Activated CD4-positive, alpha-beta T cell treated with anti-CD3 and anti-CD28 coated beads, Interleukin-2, amount 10 ng/mL, durations not matched to agents 7 days and 5 days (primary cell): ENCODE data around the gene PRUNE1. TPM values are rescaled to one million over a fixed set of nuclear protein-coding genes. Genes with fewer than 3 reads are reported as not detected.

Experiments used
- CTCF ChIA-PET: fragments of 350-600 bp; sonication (Branson Sonifier 250); formaldehyde crosslinking; loops from one replicate; lab custom pipeline; 2021; ENCODE audit warnings: antibody characterized with exemption; lab: Charles Lee
- POLR2A ChIA-PET: fragments of 350-600 bp; sonication (Branson Sonifier 250); formaldehyde crosslinking; loops from one replicate; lab custom pipeline; 2021; ENCODE audit warnings: antibody characterized with exemption; lab: Charles Lee
- DNase-seq: peaks from one replicate; pipeline ENCODE4 v3.0.0-alpha.2; 2020
- H3K27ac Mint-ChIP-seq: one replicate; pipeline ENCODE4 v1.8.0; 2021; ENCODE audit warnings: mild to moderate bottlenecking, moderate library complexity, mixed read lengths
- H3K27me3 Mint-ChIP-seq: one replicate; pipeline ENCODE4 v1.8.0; 2021; ENCODE audit warnings: mixed read lengths
- H3K36me3 Mint-ChIP-seq: one replicate; pipeline ENCODE4 v1.8.0; 2021; ENCODE audit warnings: low read depth, mixed read lengths
- H3K4me1 Mint-ChIP-seq: one replicate; pipeline ENCODE4 v1.8.0; 2021; ENCODE audit warnings: mixed read lengths
- H3K4me3 Mint-ChIP-seq: one replicate; pipeline ENCODE4 v1.8.0; 2021; ENCODE audit warnings: mild to moderate bottlenecking, moderate library complexity, mixed read lengths
- H3K9me3 Mint-ChIP-seq: one replicate; pipeline ENCODE4 v1.8.0; 2021; ENCODE audit warnings: mixed read lengths
- total RNA-seq, 2 experiments: library from RNA; stranded (reverse); gene quantifications; one replicate each; pipeline ENCODE4 v1.2.3, GENCODE V29; 2021

PRUNE1 gene
- total RNA-seq, 2 experiments from 2014 or later, result 18.8 to 19.1 TPM

DNA sequence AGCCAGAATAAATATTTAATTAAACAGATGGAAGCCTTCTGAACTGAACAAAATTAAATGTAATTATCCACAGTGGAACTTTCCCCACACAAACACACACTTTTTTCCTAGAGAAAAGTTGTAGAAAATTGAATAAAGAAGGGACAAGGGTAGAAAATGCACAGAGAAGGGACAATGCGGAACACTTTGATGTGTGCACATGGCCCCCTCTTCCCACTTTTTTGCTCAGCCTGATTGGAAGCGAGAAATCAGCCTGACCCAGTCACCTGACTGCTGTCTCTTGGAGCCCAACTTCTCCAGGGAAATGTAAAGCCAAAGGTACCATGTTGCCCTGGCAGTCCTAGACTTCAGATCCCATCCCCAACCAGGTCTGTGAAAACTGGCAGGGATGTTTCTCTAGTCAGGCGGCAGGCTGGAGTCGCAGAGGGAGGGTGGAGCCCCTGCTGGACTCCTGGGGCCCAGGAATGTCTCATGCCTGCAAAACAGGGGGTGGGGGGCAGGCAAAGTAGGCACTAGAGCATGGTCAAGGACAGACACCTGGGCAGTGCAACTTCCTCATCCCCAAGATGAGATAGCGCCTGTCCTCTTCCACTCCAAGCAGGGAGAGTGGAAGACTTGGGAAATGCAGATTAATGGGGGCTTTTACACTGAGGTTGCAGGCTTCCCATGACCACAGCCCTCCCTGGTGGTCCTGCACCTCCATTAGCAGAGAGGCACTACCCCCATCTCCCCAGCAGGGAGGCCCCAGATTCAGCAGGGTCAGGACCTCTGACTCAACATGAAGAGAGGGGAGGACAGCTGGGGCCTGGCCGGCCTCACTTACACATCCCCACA is 36.4 kb upstream of the PRUNE1 start:
- peaks cover 52% of the 10 kb centered on the region for H3K4me1 Mint-ChIP-seq
- peak overlapping the region; percentile 86 for H3K4me3 Mint-ChIP-seq
- H3K27ac Mint-ChIP-seq, result peak overlapping the region; percentile 88
- ChIA-PET POLR2A (no interaction called here), CTCF (no interaction called here)
- H3K36me3 Mint-ChIP-seq, result peaks cover 35% of the 10 kb centered on the region
- no peaks in the 10 kb centered on the region for H3K27me3 Mint-ChIP-seq
- DNase-seq, result no peak
- H3K9me3 Mint-ChIP-seq, result no peaks in the 10 kb centered on the region

DNA sequence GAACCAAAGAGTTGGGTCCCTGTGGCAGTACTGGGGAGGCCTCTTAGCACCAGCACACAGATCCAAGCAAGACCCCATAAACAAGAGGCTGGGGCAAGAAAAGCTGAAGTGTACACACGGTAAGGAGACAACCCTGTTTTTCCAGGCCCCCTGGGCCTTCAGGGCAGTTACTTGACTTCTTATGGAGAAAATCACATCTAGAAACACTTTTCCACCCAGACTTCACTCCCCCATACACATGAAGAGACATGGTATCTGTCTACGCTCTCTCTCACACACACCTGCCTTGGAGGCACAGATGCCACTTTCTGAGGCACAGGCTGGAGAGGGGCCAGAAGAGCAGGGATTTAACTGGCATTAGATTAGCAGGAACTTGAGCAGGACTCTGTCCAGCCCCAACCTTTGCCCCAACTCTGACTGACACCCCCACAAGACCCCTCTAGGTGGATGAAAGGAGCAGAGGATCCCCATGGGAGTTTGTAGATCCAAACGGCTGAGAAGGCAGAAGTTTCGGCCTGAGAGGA is 35.8 kb upstream of the PRUNE1 start:
- peak overlapping the region; percentile 88 for H3K27ac Mint-ChIP-seq
- H3K36me3 Mint-ChIP-seq, result peaks cover 29% of the 10 kb centered on the region
- ChIA-PET CTCF (interaction anchor here (1.7 kb wide), 1 partner anchor 10 kb away, joined by 3 read pairs; the partner anchor contains the start of gene ANXA9), POLR2A (no interaction called here)
- H3K27me3 Mint-ChIP-seq, result no peaks in the 10 kb centered on the region
- H3K9me3 Mint-ChIP-seq, result no peaks in the 10 kb centered on the region
- H3K4me1 Mint-ChIP-seq, result peaks cover 59% of the 10 kb centered on the region
- no peak for DNase-seq
- H3K4me3 Mint-ChIP-seq, result peak overlapping the region; percentile 86

DNA sequence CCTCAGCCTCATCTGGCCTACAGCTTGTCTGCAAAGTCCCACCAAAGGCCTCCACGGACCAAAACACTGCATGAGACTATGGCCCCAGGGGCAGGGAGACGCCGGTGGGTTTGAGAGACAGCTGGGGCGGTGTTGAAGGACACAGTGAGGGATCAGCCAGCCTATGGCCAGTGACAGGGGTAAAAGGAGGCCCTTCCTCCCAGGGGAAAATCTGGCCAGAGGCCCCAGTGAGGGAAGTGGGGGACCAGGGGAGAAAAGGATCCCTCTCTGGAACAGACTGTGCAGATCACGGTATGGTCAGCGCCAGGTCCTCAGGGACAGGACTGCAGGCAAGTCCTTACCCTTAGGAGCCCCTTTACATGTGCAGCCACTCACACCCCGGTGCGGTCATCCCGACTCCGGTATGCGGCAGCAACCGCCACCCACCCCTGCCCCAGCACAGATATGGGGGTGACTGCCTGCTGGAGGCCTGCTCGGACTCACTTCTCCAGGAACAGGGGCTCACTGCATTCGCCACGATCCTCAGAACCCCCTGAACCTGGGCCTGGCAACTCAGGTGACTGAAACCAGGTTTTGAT is 34.9 kb upstream of the PRUNE1 start:
- H3K36me3 Mint-ChIP-seq, result peaks cover 21% of the 10 kb centered on the region
- ChIA-PET POLR2A (interaction anchor here (0.9 to 1.2 kb wide), 3 partner anchors 23 to 34 kb away, joined by 3 read pairs; partner anchors contain the start of gene MINDY1), CTCF (interaction anchor here (0.9 to 1.7 kb wide), 5 partner anchors 9 to 224 kb away, joined by 3 to 5 read pairs (median 3); partner anchors contain the start of gene ANXA9)
- H3K27me3 Mint-ChIP-seq, result no peaks in the 10 kb centered on the region
- H3K4me3 Mint-ChIP-seq, result peak overlapping the region; percentile 86
- H3K27ac Mint-ChIP-seq, result peak overlapping the region; percentile 88
- peaks cover 66% of the 10 kb centered on the region for H3K4me1 Mint-ChIP-seq
- no peak for DNase-seq
- no peaks in the 10 kb centered on the region for H3K9me3 Mint-ChIP-seq

DNA sequence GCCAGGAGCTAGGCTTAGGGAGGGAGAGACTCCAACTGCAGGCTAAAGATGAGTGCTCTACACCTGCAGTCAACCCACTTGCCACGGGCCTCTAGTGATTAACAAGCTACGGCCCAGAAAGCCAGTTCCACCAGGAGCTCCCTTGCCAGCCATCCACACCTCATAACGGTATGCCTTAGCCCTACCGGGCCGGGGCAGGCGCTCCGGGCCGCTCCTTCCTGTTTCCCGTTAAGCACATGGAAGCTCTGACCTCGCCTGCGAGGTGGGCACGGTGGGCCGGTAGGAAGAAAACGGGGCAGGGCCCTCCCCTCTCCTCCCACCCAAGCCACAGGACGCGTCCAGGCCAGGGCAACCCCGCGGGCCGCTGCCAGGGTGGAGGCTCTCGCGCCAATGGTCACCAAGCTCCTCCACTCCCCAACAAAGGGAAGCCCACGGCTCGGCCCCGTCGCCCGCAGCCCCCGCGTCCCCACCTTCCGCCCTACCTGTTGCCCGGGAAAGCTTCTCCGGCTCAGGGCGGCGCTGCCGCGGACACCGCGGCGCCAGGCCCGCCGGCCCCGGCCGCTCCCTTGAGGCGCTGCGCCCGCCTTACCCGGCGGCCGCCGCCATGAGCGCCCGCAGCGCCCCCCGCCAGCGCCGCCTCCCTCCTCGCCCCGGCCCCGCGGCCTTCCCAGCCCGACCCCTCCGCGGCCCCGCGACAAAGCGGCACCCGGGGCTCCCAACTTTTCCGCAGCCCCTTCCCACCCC is 34.2 kb upstream of the PRUNE1 start:
- Mint-ChIP-seq H3K4me1 (peaks cover 70% of the 10 kb centered on the region), H3K4me3 (peak overlapping the region; percentile 86), H3K36me3 (peaks cover 18% of the 10 kb centered on the region), H3K27ac (peak overlapping the region; percentile 88), H3K9me3 (no peaks in the 10 kb centered on the region), H3K27me3 (no peaks in the 10 kb centered on the region)
- ChIA-PET CTCF (interaction anchor here (0.6 to 1.7 kb wide), 7 partner anchors 8 to 787 kb away, joined by 3 to 5 read pairs (median 3); partner anchors contain the start of gene ANXA9), POLR2A (interaction anchor here (0.9 to 1.2 kb wide), 3 partner anchors 22 to 33 kb away, joined by 3 read pairs; partner anchors contain the start of gene MINDY1)
- DNase-seq, result peak; percentile 39

DNA sequence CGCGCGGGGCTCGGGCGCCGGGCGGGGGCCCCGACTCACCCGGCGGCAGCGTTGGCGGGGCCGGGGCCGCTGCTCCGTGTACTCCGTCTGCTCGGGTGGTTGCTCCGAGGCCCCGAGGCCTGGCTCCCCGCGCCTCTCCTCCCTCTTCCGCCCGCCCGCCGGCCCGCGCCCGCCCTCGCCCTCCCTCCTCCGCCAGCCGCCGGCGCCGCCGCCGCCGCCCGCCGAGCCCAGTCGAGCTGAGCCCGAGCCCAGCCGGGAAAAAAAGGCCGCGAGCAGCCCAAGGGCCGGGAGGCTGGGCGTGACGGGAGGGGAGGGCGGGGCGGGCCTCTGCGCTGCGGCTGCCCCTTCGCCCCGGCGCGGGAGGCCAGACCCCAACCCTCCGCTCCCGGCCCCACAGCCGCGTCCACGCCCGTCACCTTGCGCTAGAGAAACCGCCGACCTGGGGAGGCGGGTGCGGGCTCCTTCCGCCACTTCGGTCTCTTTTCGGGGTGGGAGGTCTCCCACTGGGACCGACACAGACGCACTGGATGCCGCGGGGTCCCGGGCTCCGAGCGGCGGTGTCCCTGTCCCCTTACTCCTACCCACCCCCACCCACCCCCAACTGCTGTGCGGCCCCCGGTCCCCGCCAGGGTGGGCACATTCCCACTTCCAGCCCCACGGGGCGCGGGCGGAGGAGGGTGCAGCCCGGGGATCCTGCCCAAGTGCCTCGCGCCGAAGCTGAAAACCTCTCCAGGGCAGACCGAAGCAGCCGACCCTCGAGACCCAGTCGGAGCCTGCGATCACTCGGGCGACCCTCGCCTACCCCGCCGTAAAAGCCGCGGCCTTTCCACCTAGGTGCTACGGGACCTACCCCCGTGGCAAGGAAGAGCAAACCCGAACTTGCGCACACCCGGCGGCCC is 33.4 kb upstream of the PRUNE1 start, which contains the start of gene CERS2:
Gene CERS2, minus strand, starts transcription at position 256 of the 899 bp plus-strand sequence. CDS start 5,745 bp downstream, outside the sequence.
- CTCF ChIA-PET, result interaction anchor here (1.3 to 2.3 kb wide), 3 partner anchors 10 to 31 kb away, joined by 3 to 6 read pairs (median 4); no protein-coding TSS in a partner anchor
- peak; percentile 77 for DNase-seq
- peaks cover 18% of the 10 kb centered on the region for H3K36me3 Mint-ChIP-seq
- H3K9me3 Mint-ChIP-seq, result no peaks in the 10 kb centered on the region
- peak within 1 kb of the TSS; percentile 86 for H3K4me3 Mint-ChIP-seq
- H3K27me3 Mint-ChIP-seq, result no peaks in the 10 kb centered on the region
- H3K4me1 Mint-ChIP-seq, result peaks cover 76% of the 10 kb centered on the region
- H3K27ac Mint-ChIP-seq, result peak within 1 kb of the TSS; percentile 88
- POLR2A ChIA-PET, result no interaction called here

DNA sequence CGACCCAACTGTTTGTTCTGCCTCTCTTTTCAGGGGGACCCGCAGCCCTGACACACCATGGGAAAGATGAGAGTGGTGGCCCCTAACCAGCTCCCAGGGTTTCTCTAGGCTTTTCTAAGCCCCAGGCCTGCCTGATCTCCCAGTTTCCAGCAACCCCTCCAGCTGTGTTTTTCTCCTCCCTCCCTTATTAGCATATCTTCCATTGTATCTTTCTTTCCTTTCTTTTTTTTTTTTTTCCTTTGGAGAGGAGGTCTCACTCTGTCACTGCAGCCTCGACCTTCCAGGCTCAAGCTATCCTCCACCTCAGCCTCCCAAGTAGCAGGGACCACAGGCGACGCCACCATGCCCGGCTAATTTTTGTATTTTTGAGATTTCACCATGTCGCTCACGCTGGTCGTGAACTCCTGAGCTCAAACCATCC is 31.8 kb upstream of the PRUNE1 start:
- Mint-ChIP-seq H3K4me3 (peak overlapping the region; percentile 78), H3K9me3 (no peaks in the 10 kb centered on the region), H3K4me1 (peaks cover 64% of the 10 kb centered on the region), H3K27me3 (no peaks in the 10 kb centered on the region), H3K36me3 (peaks cover 15% of the 10 kb centered on the region), H3K27ac (peak overlapping the region; percentile 74)
- ChIA-PET POLR2A (interaction anchor here (0.6 kb wide), 1 partner anchor 317 kb away, joined by 3 read pairs; no protein-coding TSS in a partner anchor), CTCF (interaction anchor here (0.6 to 7.9 kb wide), 11 partner anchors 8 to 415 kb away, joined by 3 to 61 read pairs (median 4); partner anchors contain the start of gene MINDY1)
- DNase-seq, result no peak

DNA sequence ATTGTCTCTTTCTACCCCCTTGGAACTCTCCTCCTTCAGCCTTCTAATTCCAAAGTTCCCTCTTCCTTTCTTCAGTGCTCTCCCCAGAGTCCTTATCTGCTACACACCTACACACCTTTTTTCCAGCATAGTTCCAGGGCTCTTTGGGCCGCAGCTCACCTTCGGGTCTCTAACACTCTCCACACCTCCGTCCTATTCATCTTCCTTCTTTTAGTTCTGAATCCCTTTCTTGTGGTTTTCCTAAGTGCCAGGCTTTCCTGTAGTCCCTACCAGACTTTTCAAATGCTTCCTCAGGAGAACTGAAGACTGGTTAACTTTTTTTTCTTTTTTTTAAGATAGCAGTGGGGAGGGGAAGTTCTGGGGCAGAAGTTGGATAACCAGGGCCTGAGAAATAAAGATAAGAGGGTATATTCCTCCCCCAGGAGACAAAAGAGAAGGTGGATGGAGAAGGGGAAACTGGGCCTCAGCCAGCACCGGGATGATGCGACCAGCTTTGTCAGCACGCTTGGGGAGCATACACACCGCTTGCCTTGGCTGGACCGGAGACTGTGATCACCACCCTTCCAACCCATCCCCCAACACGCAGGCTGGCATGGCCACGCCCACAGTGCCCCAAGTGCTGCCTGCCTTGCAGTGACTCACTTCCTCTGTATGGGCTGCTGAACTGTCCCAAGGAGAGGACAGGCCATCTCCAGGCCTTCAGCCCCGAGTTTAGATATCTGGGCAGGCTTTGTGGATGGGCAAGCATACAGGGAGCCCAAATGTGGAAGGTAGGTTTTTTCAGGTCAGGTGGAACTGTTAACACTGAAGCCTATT is 31.2 kb upstream of the PRUNE1 start:
- Mint-ChIP-seq H3K27me3 (no peaks in the 10 kb centered on the region), H3K27ac (peak overlapping the region; percentile 78), H3K36me3 (peaks cover 12% of the 10 kb centered on the region), H3K4me1 (peaks cover 57% of the 10 kb centered on the region), H3K9me3 (no peaks in the 10 kb centered on the region), H3K4me3 (peak overlapping the region; percentile 35)
- peak; percentile 67 for DNase-seq
- ChIA-PET POLR2A (no interaction called here), CTCF (interaction anchor here (0.6 to 7.9 kb wide), 8 partner anchors 8 to 416 kb away, joined by 3 to 61 read pairs (median 4); no protein-coding TSS in a partner anchor)

DNA sequence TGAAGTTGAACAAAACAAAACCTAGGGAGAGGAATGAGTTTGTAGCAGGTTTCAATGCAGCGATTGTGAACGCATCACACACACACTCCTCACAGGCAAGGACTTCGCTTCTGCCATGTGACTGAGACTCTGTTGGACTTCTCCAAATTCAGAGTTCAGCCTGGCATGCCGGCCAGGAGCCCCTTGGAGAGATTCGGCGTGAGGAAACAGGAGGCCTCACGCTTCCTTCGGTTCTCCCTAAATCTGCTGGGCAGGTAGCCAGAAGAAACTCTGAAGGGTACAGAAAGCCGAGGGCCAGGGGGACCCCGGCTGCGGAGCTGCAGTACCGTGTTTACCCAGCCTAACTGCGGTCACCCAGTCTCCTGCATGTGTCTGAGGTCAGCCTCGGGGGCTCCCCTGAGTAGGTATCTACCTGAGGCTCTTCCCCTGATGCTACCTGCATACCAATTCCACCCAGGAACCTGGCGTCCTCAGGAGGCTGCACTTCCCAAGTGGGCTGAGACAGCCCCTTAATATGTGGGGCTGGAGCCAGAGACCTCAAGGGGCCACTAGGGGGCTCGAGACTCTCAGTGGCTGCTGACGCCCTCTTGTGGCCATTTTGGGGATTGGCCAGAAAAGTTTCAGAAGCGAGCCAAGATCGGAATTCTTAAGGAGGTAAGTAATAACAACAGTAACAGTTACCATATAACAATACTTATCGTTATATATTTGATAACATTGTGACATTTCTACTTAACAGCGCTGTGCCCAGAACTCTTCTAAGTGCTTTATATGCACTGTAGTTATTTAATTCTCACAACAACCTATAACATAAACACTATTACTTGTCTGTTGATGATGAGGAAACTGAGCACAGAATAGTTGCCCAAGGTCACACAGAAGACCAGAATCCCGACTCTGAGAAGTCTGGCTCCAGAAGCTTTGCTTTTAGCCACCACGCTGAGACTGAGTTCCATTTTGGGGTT is 28.9 kb upstream of the PRUNE1 start:
- CTCF ChIA-PET, result interaction anchor here (0.6 to 7.9 kb wide), 11 partner anchors 9 to 418 kb away, joined by 3 to 61 read pairs (median 6); partner anchors contain the start of genes MINDY1 and TNFAIP8L2
- Mint-ChIP-seq H3K9me3 (no peaks in the 10 kb centered on the region), H3K4me1 (peaks cover 42% of the 10 kb centered on the region), H3K36me3 (no peaks in the 10 kb centered on the region), H3K27me3 (no peaks in the 10 kb centered on the region), H3K4me3 (peak overlapping the region; percentile 19), H3K27ac (peak overlapping the region; percentile 54)
- peak; percentile 93 for DNase-seq
- POLR2A ChIA-PET, result no interaction called here

DNA sequence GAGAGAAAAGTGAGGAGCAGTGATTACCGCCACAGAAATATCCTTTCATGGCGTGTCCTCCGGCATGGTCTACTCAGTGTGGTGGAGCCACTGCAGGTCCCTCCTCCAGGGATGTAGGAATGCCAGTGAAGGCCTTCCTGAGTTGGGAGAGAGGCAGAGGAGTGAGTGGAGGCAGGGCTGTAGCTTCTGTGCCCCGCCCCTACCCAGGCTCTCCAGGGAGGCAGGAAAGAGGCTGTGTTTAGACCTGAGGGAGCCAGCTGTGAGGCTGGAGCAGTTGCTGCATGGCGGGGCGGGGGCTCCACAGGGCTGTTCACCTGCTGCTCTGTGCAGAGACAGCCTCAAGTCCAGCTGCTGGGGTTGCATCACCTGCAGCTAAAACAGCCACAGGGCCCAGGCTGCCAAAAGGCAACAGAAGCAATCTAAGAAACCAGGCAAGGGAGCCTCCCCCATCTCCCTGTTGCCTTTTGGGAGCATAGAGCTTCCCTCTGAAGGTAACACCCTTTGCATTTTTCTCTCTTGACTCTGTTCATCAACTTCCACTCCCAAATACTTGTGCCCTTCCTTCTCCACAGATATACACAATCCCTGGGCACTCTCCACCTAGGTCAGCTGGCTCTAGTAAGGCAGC is 27.0 kb upstream of the PRUNE1 start:
- DNase-seq, result no peak
- ChIA-PET CTCF (interaction anchor here (0.6 to 7.9 kb wide), 8 partner anchors 9 to 582 kb away, joined by 3 to 61 read pairs (median 8); partner anchors contain the start of gene MINDY1), POLR2A (interaction anchor here (1.1 kb wide), 1 partner anchor 15 kb away, joined by 6 read pairs; no protein-coding TSS in a partner anchor)
- Mint-ChIP-seq H3K36me3 (no peaks in the 10 kb centered on the region), H3K4me1 (peaks cover 34% of the 10 kb centered on the region), H3K4me3 (no peak overlapping the region), H3K27me3 (no peaks in the 10 kb centered on the region), H3K9me3 (no peaks in the 10 kb centered on the region), H3K27ac (peak overlapping the region; percentile 36)
